ENCODE measurements around the gene XYLT1. TPM values are rescaled to one million over a fixed set of nuclear protein-coding genes. Genes with fewer than 3 reads are reported as not detected.

The XYLT1 gene
- total and polyA plus RNA-seq, 10 of the 15 experiments (the other 5 are each of a cell fraction or from before 2014, with no cell fraction given): 0.88 to 14.8 (median 5.8) TPM

DNA sequence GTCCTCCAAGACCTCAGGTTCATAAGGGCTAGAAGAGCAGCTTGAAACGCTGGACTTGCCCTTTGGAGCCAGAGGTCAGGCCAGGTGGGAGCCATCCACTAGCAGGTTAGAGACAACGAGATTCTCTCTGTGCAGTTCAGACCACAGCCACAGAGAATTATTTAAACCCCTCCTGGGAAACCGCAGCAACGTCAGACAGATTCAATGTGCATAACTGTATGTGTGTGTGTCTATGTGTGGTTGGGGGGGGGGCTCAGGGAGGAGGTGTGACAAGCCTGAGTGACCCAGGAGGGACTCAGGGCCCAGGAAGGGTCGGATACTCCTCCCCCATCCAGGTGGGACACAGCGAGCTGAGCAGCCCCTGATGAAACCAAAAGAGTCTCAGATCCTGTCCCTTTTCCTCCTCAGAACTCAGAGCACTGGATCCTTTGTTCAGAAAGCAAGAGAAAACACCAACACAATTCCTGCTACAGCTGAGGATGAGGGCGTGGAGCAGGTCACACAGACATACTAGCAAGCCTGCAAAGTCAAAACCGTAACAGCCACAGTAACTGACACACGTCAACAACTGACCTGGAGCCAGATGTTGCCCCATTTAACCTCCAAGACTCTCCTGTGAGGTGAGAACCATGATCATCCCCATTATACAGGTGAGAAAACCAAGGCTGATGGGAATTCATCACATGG is 66.8 kb downstream of the XYLT1 start (continued):
- TF ChIP-seq DPF2 (IDR thresholded peaks at IDR 0.05) (0 out of 2 replicates have a peak, but pooled peaks have one; percentile 73), IKZF2 (IDR thresholded peaks at IDR 0.05) (peak; percentile 50 to 62; a peak in 3 of 4 replicates), CBX5 (IDR thresholded peaks at IDR 0.05; ENCODE audit: low read depth) (no peak)

DNA sequence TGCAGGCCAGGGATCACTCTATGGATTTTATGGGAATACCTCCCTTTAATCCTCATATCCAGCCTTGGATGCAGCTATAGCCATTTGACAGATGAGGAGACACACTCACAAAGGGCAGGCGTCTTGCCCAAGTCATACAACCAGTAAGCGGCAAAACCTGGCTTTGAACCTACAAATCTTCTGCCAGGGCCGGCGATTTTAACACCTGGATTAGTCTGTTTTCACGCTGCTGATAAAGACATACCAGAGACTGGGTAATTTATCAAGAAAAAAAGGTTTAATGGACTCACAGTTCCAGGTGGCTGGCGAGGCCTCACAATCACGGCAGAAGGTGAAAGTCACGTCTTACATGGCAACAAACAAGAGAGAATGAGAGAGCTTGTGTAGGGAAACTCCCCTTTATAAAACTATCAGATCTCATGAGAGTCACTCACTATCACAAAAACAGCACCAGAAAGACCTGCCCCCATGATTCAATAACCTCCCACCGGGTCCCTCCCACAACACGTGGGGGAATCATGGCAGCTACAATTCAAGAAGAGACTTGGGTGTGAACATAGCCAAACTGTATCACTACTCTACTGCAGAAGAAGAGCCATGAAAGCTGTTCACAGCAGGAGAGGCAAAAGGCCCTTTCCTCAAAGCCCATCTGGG is 67.5 kb downstream of the XYLT1 start:
- H3K27ac ChIP-seq (ENCODE audit: control insufficient read depth, insufficient read depth): 0 out of 2 replicates have a peak overlapping the region, but pooled peaks have one; percentile 13
- ATAC-seq (peak; percentile 36), FAIRE-seq (no peak), DNase-seq (ENCODE audit: low read depth, low spot score) (no peak)
- H2AFZ ChIP-seq (ENCODE audit: control insufficient read depth, low read depth, low read length): no peak overlapping the region
- H3K36me3 ChIP-seq (ENCODE audit: control insufficient read depth in 2 of 2, insufficient read depth in 2 of 2, low read length in 1 of 2): no peaks in the 10 kb centered on the region
- no peaks in the 10 kb centered on the region for H3K27me3 ChIP-seq (replicated peaks in 1 of 2; ENCODE audit: control insufficient read depth in 2 of 2, insufficient read depth in 2 of 2, low read length in 1 of 2)
- 74% methylated on average over 10 of the region's 10 CpGs for WGBS (ENCODE audit: insufficient coverage, insufficient replicate concordance, low lambda C conversion rate, missing lambda C conversion rate)
- H3K9me3 ChIP-seq (replicated peaks; ENCODE audit: control insufficient read depth, insufficient read depth, low read length): peaks cover 2% of the 10 kb centered on the region; the same call in 2 of the 3 replicates
- H4K20me1 ChIP-seq (ENCODE audit: control insufficient read depth, insufficient read depth): no peaks in the 10 kb centered on the region
- RAD21 ChIA-PET (ENCODE audit: unreplicated experiment): interaction anchor here (0.6 to 5.1 kb wide), 9 partner anchors 13 to 65 kb away, joined by 3 to 26 read pairs (median 4); no protein-coding TSS in a partner anchor
- no peaks in the 10 kb centered on the region for H3K79me2 ChIP-seq (ENCODE audit: control insufficient read depth, insufficient read depth, low read length)
- peaks cover 6% of the 10 kb centered on the region for H3K4me1 ChIP-seq (ENCODE audit: control insufficient read depth, insufficient read depth, low read length)
- TF ChIP-seq, protein P1, sequence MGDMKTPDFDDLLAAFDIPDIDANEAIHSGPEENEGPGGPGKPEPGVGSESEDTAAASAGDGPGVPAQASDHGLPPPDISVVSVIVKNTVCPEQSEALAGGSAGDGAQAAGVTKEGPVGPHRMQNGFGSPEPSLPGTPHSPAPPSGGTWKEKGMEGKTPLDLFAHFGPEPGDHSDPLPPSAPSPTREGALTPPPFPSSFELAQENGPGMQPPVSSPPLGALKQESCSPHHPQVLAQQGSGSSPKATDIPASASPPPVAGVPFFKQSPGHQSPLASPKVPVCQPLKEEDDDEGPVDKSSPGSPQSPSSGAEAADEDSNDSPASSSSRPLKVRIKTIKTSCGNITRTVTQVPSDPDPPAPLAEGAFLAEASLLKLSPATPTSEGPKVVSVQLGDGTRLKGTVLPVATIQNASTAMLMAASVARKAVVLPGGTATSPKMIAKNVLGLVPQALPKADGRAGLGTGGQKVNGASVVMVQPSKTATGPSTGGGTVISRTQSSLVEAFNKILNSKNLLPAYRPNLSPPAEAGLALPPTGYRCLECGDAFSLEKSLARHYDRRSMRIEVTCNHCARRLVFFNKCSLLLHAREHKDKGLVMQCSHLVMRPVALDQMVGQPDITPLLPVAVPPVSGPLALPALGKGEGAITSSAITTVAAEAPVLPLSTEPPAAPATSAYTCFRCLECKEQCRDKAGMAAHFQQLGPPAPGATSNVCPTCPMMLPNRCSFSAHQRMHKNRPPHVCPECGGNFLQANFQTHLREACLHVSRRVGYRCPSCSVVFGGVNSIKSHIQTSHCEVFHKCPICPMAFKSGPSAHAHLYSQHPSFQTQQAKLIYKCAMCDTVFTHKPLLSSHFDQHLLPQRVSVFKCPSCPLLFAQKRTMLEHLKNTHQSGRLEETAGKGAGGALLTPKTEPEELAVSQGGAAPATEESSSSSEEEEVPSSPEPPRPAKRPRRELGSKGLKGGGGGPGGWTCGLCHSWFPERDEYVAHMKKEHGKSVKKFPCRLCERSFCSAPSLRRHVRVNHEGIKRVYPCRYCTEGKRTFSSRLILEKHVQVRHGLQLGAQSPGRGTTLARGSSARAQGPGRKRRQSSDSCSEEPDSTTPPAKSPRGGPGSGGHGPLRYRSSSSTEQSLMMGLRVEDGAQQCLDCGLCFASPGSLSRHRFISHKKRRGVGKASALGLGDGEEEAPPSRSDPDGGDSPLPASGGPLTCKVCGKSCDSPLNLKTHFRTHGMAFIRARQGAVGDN (IDR thresholded peaks at IDR 0.05): 0 out of 2 replicates have a peak, but pooled peaks have one; percentile 27
- TF ChIP-seq ZSCAN29 (IDR thresholded peaks at IDR 0.05): no peak
- in situ Hi-C loops (cut with MboI) (no loop called here), intact Hi-C loops (cut with micrococcal nuclease; ENCODE audit: unreplicated experiment) (loop anchor here (5.0 to 10.0 kb wide), 3 partner anchors 36 to 132 kb away; no protein-coding TSS in a partner anchor)
- CTCF ChIA-PET: interaction anchor here (0.7 to 2.6 kb wide), 8 partner anchors 24 to 66 kb away, joined by 3 to 8 read pairs (median 4); no protein-coding TSS in a partner anchor
- POLR2A ChIA-PET: interaction anchor here (0.7 to 2.6 kb wide), 5 partner anchors 10 to 56 kb away, joined by 3 to 8 read pairs (median 3); no protein-coding TSS in a partner anchor
- no peak overlapping the region for H3K9ac ChIP-seq (ENCODE audit: control insufficient read depth, insufficient read depth, low read length)
- BruUV-seq (replicated peaks): no TSS peak
- no peak overlapping the region for H3K4me2 ChIP-seq (ENCODE audit: control insufficient read depth, insufficient read depth)
- no peak overlapping the region for H3K4me3 ChIP-seq
- SMC1A ChIA-PET (ENCODE audit: uncharacterized antibody, unreplicated experiment): interaction anchor here (0.6 to 6.3 kb wide), 19 partner anchors 13 to 817 kb away, joined by 3 to 30 read pairs (median 5); no protein-coding TSS in a partner anchor

All from GM12878 (cell line).